Spleen (tissue), 11 donors: ENCODE data around the gene TPPP3. TPM values are rescaled to one million over a fixed set of nuclear protein-coding genes. Genes with fewer than 3 reads are reported as not detected.

Experiments used
- DNase-seq: peaks from one replicate; pipeline ENCODE4 v3.0.0-alpha.2; 2020
- H3K27ac ChIP-seq, 8 donors: fragments of 200-600 bp; sonication (generic) in 7 of 8; 1 replicate in 4 of 8; 2 replicates in 4 of 8; pipeline versions ENCODE4 v1.5.0 to v1.8.0; 2016 to 2021; ENCODE audit warnings: inconsistent platforms in 4 of 8, mild to moderate bottlenecking in 4 of 8, moderate library complexity in 1 of 8
- H3K27me3 ChIP-seq, 7 donors: fragments of 200-600 bp; sonication (generic) in 6 of 7; replicated peaks in 1 of 7; 1 replicate in 4 of 7; 2 replicates in 3 of 7; pipeline versions ENCODE4 v1.5.0 to v1.8.0; 2016 to 2021; ENCODE audit warnings: inconsistent platforms in 3 of 7, mild to moderate bottlenecking in 1 of 7
- H3K36me3 ChIP-seq, 6 donors: fragments of 200-600 bp; sonication (generic) in 5 of 6; 1 replicate in 4 of 6; 2 replicates in 2 of 6; pipeline versions ENCODE4 v1.5.0 to v1.8.0; 2016 to 2021; ENCODE audit warnings: inconsistent platforms in 2 of 6
- H3K4me1 ChIP-seq, 6 donors: fragments of 200-600 bp; sonication (generic) in 5 of 6; 1 replicate in 3 of 6; 2 replicates in 3 of 6; pipeline versions ENCODE4 v1.5.0 to v1.8.0; 2016 to 2021; ENCODE audit warnings: inconsistent platforms in 3 of 6
- H3K4me3 ChIP-seq, 8 donors: fragments of 200-600 bp; sonication (generic) in 7 of 8; 1 replicate in 4 of 8; 2 replicates in 4 of 8; pipeline versions ENCODE4 v1.5.0 to v1.8.0; 2016 to 2021; ENCODE audit warnings: inconsistent platforms in 4 of 8, mild to moderate bottlenecking in 4 of 8, moderate library complexity in 2 of 8
- H3K9me3 ChIP-seq, 8 donors: fragments of 200-600 bp; sonication (generic) in 7 of 8; 1 replicate in 4 of 8; 2 replicates in 4 of 8; pipeline versions ENCODE4 v1.5.0 to v1.8.0; 2016 to 2021; ENCODE audit warnings: inconsistent platforms in 4 of 8
- POLR2A ChIP-seq, 3 donors: fragments of 450-650 bp; IDR thresholded peaks; one replicate each; pipeline ENCODE4 v1.5.1; 2017; ENCODE audit warnings: antibody characterized with exemption in 3 of 3, mild to moderate bottlenecking in 1 of 3
- POLR2AphosphoS5 ChIP-seq, 3 donors: sonication (generic); formaldehyde crosslinking; IDR thresholded peaks; one replicate each; pipeline ENCODE4 v1.5.1; 2017; ENCODE audit warnings: antibody characterized with exemption in 3 of 3
- WGBS, 5 donors: extraction: QIAGEN DNeasy Blood & Tissue Kit in 3 of 5; methylation state at CpG; one replicate each; pipeline versions ENCODE4 v1.1.5 to v1.1.7; 2013 to 2018; 5-methylcytosine and 5-hydroxymethylcytosine counted together
- intact Hi-C: fragments of 100-400 bp; cut with DNase I; formaldehyde crosslinking; loops from one replicate; pipeline ENCODE4 v1.15.0; 2023; ENCODE audit warnings: low total_unique reads
- polyA plus RNA-seq, 3 donors: library from polyadenylated mRNA; stranded (reverse); fragments of 200-250 nt; gene quantifications; one replicate each; pipeline ENCODE4 v1.2.1, GENCODE V29; 2013
- total RNA-seq, 7 donors: library from RNA; depleted of rRNA in 3 of 7; stranded (reverse); fragments of >200 nt in 3 of 7; fragmentation: NEBNext Ultra II Directional in 4 of 7; extraction: Animal tissue kit (Norgen Biotek cat#: 25700) in 4 of 7; gene quantifications; one replicate each; pipeline versions ENCODE4 v1.1.0 to v1.2.1, GENCODE V29; 2016 to 2021
- TF ChIP-seq, protein P1 (sequence below), 11 experiments: fragments of 200-600 bp in 7 of 11; fragments of 450-650 bp in 4 of 11; sonication (generic) in 4 of 11; IDR thresholded peaks in 8 of 11; conservative IDR thresholded peaks in 3 of 11; 1 replicate in 7 of 11; 2 replicates in 4 of 11; pipeline versions ENCODE4 v1.4.0 to v1.8.0; 2016 to 2021; ENCODE audit warnings: antibody characterized with exemption in 11 of 11, inconsistent platforms in 4 of 11, mild to moderate bottlenecking in 1 of 11
- donor health status: healthy with polysubstance abuse.
- donor health status: DM: no; HTN: no; CAD: no; lungs with moderate emphysema.
- donor health status: DM: no; HTN: no; CAD: no.
- donor health status: Bipolar disorder and iron deficiency.
- donor health status: healthy.
- donor health status: DM: no; HTN: no; CAD: no.
- donor health status: DM: yes; HTN: yes; CAD: no.

The TPPP3 gene
- total and polyA plus RNA-seq, 10 donors, result 2.5 to 13.9 (median 8.6) TPM

DNA sequence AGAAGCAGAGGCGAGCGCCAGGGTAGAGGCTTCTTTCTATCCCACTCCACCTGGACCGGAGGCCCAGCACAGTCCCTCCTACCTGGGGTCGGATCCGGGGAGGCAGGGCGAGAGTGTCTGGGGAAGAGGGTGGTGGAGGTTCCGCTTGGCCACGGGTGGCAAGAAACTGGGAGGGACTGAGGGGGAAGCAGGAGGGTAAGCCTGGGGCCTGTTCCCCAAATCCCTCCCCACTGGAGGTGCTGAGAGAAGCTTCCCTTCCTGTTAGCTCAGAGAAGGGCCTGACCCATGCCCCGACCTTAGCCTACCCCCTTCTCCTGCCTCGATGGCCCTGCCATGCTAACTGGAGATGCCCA, 1.8 kb upstream of the TPPP3 start:
- Histone ChIP-seq H3K4me1 (peaks cover 31 to 94% (median 65%) of the 10 kb centered on the region in 6 donors), H3K36me3 (no peaks in the 10 kb centered on the region), H3K4me3 (peak overlapping the region in 5 of 8 donors; percentile 25 to 62 (median 37)), H3K27ac (peak overlapping the region in 3 of 8 donors; percentile 14 to 69 (median 61)), H3K9me3 (no peaks in the 10 kb centered on the region), H3K27me3 (peaks cover 0 to 57% (median 19%) of the 10 kb centered on the region in 7 donors)
- intact Hi-C loops, result no loop called here
- DNase-seq, result no peak
- peak in 1 of 3 donors; percentile 39 for TF ChIP-seq POLR2AphosphoS5 (IDR thresholded peaks at IDR 0.05)
- TF ChIP-seq, protein P1, sequence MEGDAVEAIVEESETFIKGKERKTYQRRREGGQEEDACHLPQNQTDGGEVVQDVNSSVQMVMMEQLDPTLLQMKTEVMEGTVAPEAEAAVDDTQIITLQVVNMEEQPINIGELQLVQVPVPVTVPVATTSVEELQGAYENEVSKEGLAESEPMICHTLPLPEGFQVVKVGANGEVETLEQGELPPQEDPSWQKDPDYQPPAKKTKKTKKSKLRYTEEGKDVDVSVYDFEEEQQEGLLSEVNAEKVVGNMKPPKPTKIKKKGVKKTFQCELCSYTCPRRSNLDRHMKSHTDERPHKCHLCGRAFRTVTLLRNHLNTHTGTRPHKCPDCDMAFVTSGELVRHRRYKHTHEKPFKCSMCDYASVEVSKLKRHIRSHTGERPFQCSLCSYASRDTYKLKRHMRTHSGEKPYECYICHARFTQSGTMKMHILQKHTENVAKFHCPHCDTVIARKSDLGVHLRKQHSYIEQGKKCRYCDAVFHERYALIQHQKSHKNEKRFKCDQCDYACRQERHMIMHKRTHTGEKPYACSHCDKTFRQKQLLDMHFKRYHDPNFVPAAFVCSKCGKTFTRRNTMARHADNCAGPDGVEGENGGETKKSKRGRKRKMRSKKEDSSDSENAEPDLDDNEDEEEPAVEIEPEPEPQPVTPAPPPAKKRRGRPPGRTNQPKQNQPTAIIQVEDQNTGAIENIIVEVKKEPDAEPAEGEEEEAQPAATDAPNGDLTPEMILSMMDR (IDR thresholded peaks at IDR 0.05 in 8 of 11, conservative IDR thresholded peaks at IDR 0.05 in 3 of 11), result no peak
- WGBS, 5 donors, result 28 to 63% (median 47%) methylated on average over 2 to 10 of the region's 10 CpGs

DNA sequence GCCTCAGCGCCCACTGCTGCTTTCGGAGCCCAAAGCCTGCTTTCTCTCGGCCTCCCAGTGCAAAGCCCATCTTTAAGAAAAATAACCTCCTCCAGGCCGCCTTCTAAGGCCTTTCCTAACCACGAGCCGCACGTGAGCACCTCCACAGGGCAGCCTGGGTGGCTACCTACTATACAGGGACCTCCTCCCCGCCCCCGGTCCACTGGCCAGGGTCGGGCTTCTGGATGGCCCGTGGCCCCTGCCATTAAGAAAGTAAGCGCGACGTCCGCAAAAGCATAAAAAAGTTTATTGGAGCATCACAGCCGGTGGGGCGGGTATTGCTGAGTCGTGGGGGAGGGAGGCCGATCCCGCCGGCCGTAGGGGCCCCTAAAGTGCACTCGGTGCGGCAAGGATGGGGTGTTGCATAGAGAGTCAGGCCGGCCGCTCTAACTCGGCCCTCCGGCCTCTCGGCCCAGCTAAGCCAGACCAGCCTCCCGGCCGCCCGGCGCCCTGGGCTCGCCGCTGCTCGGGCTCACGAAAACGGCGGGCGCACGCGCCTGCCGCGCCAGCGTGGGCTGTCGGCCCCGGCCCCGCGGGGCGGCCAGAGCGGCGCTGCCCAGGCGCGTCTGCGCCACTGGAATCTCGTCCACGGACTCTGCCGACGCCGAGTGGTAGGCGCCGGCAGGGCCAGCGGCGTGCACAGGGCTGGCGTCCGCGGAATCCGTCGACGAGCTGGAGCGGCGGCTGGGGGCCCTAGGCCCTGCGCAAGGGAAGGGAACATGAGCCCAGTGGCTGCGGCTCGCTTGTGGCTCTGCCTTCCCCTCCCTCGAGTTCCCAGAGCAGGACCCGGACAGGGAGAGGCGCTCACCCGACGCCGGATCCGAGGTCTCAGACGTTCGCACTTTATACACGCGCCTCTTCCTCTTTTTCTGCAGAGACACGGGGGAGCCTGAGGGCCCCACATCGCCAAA, 1.1 kb upstream of the TPPP3 start:
- Histone ChIP-seq H3K4me3 (peak overlapping the region in 7 of 8 donors; percentile 24 to 62 (median 32)), H3K27ac (peak overlapping the region in 5 of 8 donors; percentile 7 to 69 (median 38)), H3K9me3 (no peaks in the 10 kb centered on the region), H3K27me3 (peaks cover 0 to 51% (median 19%) of the 10 kb centered on the region in 7 donors), H3K36me3 (no peaks in the 10 kb centered on the region), H3K4me1 (peaks cover 31 to 96% (median 64%) of the 10 kb centered on the region in 6 donors)
- DNase-seq, result peak; percentile 79
- intact Hi-C loops, result no loop called here
- 11 to 22% (median 14%) methylated on average over 34 to 88 of the region's 88 CpGs for WGBS, 5 donors
- TF ChIP-seq, protein P1 (IDR thresholded peaks at IDR 0.05 in 8 of 11, conservative IDR thresholded peaks at IDR 0.05 in 3 of 11), result peak in 1 of 11 experiments; percentile 14
- TF ChIP-seq POLR2A (IDR thresholded peaks at IDR 0.05) (no peak), POLR2AphosphoS5 (IDR thresholded peaks at IDR 0.05) (peak in 2 of 3 donors; percentile 50 to 65)

DNA sequence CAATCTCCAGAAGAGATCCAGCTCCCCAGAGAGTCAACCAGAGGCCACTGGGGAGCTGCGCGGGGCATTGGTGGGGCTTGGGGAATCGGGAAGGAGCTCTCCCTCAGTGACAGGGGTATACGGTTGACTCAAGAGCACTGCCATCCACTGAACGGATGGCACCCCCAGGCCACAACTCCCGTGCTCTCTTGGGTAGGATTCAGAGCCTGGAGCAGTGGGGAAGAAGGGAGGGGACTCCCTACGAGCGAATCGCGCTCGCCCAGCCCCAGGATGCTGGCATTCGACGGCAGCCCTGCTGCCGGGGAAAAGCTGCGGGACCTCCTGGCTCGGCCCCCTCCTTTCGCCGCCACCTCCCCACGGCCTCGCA, 473 bp upstream of the TPPP3 start:
- Histone ChIP-seq H3K27me3 (peaks cover 0 to 46% (median 19%) of the 10 kb centered on the region in 7 donors), H3K27ac (peak overlapping the region in 7 of 8 donors; percentile 7 to 69 (median 36)), H3K9me3 (no peaks in the 10 kb centered on the region), H3K4me1 (peaks cover 31 to 92% (median 58%) of the 10 kb centered on the region in 6 donors), H3K36me3 (no peaks in the 10 kb centered on the region), H3K4me3 (peak overlapping the region in 7 of 8 donors; percentile 24 to 62 (median 32))
- 9 to 20% (median 9%) methylated on average over 13 to 20 of the region's 20 CpGs for WGBS, 5 donors
- peak; percentile 69 for DNase-seq
- no peak for TF ChIP-seq POLR2AphosphoS5 (IDR thresholded peaks at IDR 0.05)
- TF ChIP-seq POLR2A (IDR thresholded peaks at IDR 0.05), result no peak
- TF ChIP-seq, protein P1 (IDR thresholded peaks at IDR 0.05 in 8 of 11, conservative IDR thresholded peaks at IDR 0.05 in 3 of 11), result no peak
- intact Hi-C loops, result no loop called here
